Smooth muscle cell (in vitro differentiated cells): ENCODE results near the gene ROR2. TPM values are rescaled to one million over a fixed set of nuclear protein-coding genes. Genes with fewer than 3 reads are reported as not detected.

Experiments
- DNase-seq: peaks from one replicate; lab custom pipeline; 2025; ENCODE audit not compliant: unreplicated experiment; lab: John Stamatoyannopoulos, UW
- H2AFZ ChIP-seq: fragments of 200-600 bp; sonication (generic); 2 replicates; pipeline ENCODE4 v1.6.0; 2016; ENCODE audit warnings: antibody characterized with exemption, low read depth, mild to moderate bottlenecking
- H3F3A ChIP-seq: fragments of 200-600 bp; sonication (generic); 2 replicates; pipeline ENCODE4 v1.6.0; 2017; ENCODE audit warnings: antibody characterized with exemption, low read depth
- H3K27ac ChIP-seq: fragments of 200-600 bp; sonication (generic); 2 replicates; pipeline ENCODE4 v1.5.1; 2016; ENCODE audit warnings: low read depth, mild to moderate bottlenecking
- H3K27me3 ChIP-seq: fragments of 200-600 bp; sonication (generic); 2 replicates; pipeline ENCODE4 v1.6.1; 2016; ENCODE audit warnings: low read depth, mild to moderate bottlenecking
- H3K36me3 ChIP-seq: fragments of 200-600 bp; sonication (generic); 2 replicates; pipeline ENCODE4 v1.5.1; 2016; ENCODE audit warnings: low read depth
- H3K4me1 ChIP-seq: fragments of 200-600 bp; sonication (generic); 2 replicates; pipeline ENCODE4 v1.5.1; 2016; ENCODE audit warnings: low read depth
- H3K4me2 ChIP-seq: fragments of 200-600 bp; sonication (generic); 2 replicates; pipeline ENCODE4 v1.6.0; 2016; ENCODE audit warnings: mild to moderate bottlenecking
- H3K4me3 ChIP-seq: fragments of 200-600 bp; sonication (generic); 2 replicates; pipeline ENCODE4 v1.5.1; 2016; ENCODE audit warnings: mild to moderate bottlenecking
- H3K79me2 ChIP-seq: fragments of 200-600 bp; sonication (generic); 2 replicates; pipeline ENCODE4 v1.6.0; 2016; ENCODE audit warnings: low read depth, mild to moderate bottlenecking
- H3K9ac ChIP-seq: fragments of 200-600 bp; sonication (generic); 2 replicates; pipeline ENCODE4 v1.6.0; 2016; ENCODE audit warnings: low read depth
- H3K9me3 ChIP-seq: fragments of 200-600 bp; sonication (generic); replicated peaks from 2 replicates; pipeline ENCODE4 v1.5.1; 2016; ENCODE audit warnings: low read depth
- H4K20me1 ChIP-seq: fragments of 200-600 bp; sonication (generic); 2 replicates; pipeline ENCODE4 v1.6.0; 2016; ENCODE audit warnings: low read depth
- WGBS: methylation state at CpG from one replicate; pipeline ENCODE4 v1.1.7; 2016; ENCODE audit warnings: low lambda C conversion rate; 5-methylcytosine and 5-hydroxymethylcytosine counted together
- polyA plus RNA-seq: library from polyadenylated mRNA; unstranded; fragments of >200 nt; fragmentation: Nextera tagmentation; extraction: Ambion mirVana; gene quantifications from 2 replicates; pipeline ENCODE4 v1.2.1, GENCODE V29; 2016
- total RNA-seq: library from RNA; depleted of rRNA; stranded (reverse); fragments of >200 nt; gene quantifications from 2 replicates; pipeline ENCODE4 v1.2.3, GENCODE V29; 2014
- TF ChIP-seq, protein P1 (sequence below): fragments of 200-600 bp; sonication (generic); IDR thresholded peaks from 2 replicates; pipeline ENCODE4 v1.5.1; 2017; ENCODE audit warnings: borderline replicate concordance, mild to moderate bottlenecking, antibody characterized with exemption; ENCODE audit not compliant: insufficient read depth, poor library complexity, severe bottlenecking

Gene ROR2
- total and polyA plus RNA-seq, 2 experiments from 2014 or later: 16.7 to 21.7 TPM

- 69% methylated on average over 8 of the region's 8 CpGs for WGBS
- H3F3A ChIP-seq: peaks cover 9% of the 10 kb centered on the region
- H4K20me1 ChIP-seq: no peaks in the 10 kb centered on the region
- DNase-seq: no peak
- H3K4me3 ChIP-seq: no peak overlapping the region
- no peak overlapping the region for H3K4me2 ChIP-seq
- no peak overlapping the region for H2AFZ ChIP-seq
- no peaks in the 10 kb centered on the region for H3K9me3 ChIP-seq
- TF ChIP-seq, protein P1, sequence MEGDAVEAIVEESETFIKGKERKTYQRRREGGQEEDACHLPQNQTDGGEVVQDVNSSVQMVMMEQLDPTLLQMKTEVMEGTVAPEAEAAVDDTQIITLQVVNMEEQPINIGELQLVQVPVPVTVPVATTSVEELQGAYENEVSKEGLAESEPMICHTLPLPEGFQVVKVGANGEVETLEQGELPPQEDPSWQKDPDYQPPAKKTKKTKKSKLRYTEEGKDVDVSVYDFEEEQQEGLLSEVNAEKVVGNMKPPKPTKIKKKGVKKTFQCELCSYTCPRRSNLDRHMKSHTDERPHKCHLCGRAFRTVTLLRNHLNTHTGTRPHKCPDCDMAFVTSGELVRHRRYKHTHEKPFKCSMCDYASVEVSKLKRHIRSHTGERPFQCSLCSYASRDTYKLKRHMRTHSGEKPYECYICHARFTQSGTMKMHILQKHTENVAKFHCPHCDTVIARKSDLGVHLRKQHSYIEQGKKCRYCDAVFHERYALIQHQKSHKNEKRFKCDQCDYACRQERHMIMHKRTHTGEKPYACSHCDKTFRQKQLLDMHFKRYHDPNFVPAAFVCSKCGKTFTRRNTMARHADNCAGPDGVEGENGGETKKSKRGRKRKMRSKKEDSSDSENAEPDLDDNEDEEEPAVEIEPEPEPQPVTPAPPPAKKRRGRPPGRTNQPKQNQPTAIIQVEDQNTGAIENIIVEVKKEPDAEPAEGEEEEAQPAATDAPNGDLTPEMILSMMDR: no peak
- H3K27me3 ChIP-seq: no peaks in the 10 kb centered on the region
- H3K79me2 ChIP-seq: no peaks in the 10 kb centered on the region
- peaks cover 5% of the 10 kb centered on the region for H3K4me1 ChIP-seq
- no peak overlapping the region for H3K9ac ChIP-seq
- no peaks in the 10 kb centered on the region for H3K36me3 ChIP-seq
- peak overlapping the region; percentile 26 for H3K27ac ChIP-seq
Measured at GRCh38 chr9:91678807-91679580, 271.0 kb downstream of the ROR2 start.

GRCh38 chr9:91677822-91678436 is 272.1 kb downstream of the ROR2 start:
- Histone ChIP-seq H3K27ac (peak overlapping the region; percentile 65), H3K36me3 (no peaks in the 10 kb centered on the region), H4K20me1 (no peaks in the 10 kb centered on the region), H3K4me1 (peaks cover 5% of the 10 kb centered on the region), H3F3A (peaks cover 9% of the 10 kb centered on the region), H3K9me3 (no peaks in the 10 kb centered on the region), H3K4me2 (peak overlapping the region; percentile 52), H3K79me2 (no peaks in the 10 kb centered on the region), H3K9ac (no peak overlapping the region), H3K27me3 (no peaks in the 10 kb centered on the region), H3K4me3 (no peak overlapping the region), H2AFZ (no peak overlapping the region)
- TF ChIP-seq, protein P1: no peak
- no peak for DNase-seq
- WGBS: 82% methylated on average over 5 of the region's 5 CpGs

DNA sequence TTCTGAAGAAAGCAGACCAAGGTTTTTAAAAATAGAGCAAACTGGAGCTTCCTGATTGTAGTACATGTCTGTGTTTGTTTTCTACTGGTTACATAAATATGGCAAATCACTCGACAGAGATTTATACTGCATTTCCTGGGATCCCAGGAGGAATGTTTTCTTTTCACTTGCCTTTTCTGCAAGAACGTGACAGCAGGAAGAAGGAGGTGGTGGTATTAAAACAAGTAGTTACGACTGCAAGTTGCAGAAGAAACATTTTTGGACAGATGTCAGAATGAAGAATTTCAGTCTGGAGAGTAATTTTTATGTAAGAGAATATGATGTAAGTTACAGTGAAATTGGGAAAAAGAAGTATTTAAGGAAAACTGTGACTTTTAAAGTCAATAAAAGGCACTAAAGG is 272.7 kb downstream of the ROR2 start:
- no peaks in the 10 kb centered on the region for H4K20me1 ChIP-seq
- no peaks in the 10 kb centered on the region for H3K36me3 ChIP-seq
- no peak overlapping the region for H3K9ac ChIP-seq
- H3K4me2 ChIP-seq: peak overlapping the region; percentile 52
- H3K9me3 ChIP-seq: no peaks in the 10 kb centered on the region
- no peaks in the 10 kb centered on the region for H3K79me2 ChIP-seq
- peaks cover 5% of the 10 kb centered on the region for H3K4me1 ChIP-seq
- TF ChIP-seq, protein P1: no peak
- no peaks in the 10 kb centered on the region for H3K27me3 ChIP-seq
- peak overlapping the region; percentile 65 for H3K27ac ChIP-seq
- H3F3A ChIP-seq: peaks cover 9% of the 10 kb centered on the region
- H2AFZ ChIP-seq: peak overlapping the region; percentile 22
- no peak for DNase-seq
- H3K4me3 ChIP-seq: no peak overlapping the region
- whole genome bisulfite sequencing: 7% methylated on average over 3 of the region's 3 CpGs

- TF ChIP-seq, protein P1: peak; percentile 13
- peaks cover 5% of the 10 kb centered on the region for H3K4me1 ChIP-seq
- no peaks in the 10 kb centered on the region for H3K9me3 ChIP-seq
- H3K27me3 ChIP-seq: no peaks in the 10 kb centered on the region
- no peaks in the 10 kb centered on the region for H3K79me2 ChIP-seq
- H3K4me2 ChIP-seq: no peak overlapping the region
- H3K9ac ChIP-seq: no peak overlapping the region
- H2AFZ ChIP-seq: no peak overlapping the region
- H3K27ac ChIP-seq: no peak overlapping the region
- H4K20me1 ChIP-seq: no peaks in the 10 kb centered on the region
- H3F3A ChIP-seq: peaks cover 9% of the 10 kb centered on the region
- DNase-seq: no peak
- H3K36me3 ChIP-seq: no peaks in the 10 kb centered on the region
- 93% methylated on average over 1 of the region's 1 CpG for WGBS
- no peak overlapping the region for H3K4me3 ChIP-seq
Measured at GRCh38 chr9:91676046-91676445, 274.0 kb downstream of the ROR2 start.
